C4-2B (cell line): ENCODE measurements around the gene CCIN.

Experiments used
- ZFX ChIP-seq: fragments of 450-650 bp; IDR thresholded peaks from 2 replicates; pipeline ENCODE4 v1.6.1; 2017
- TF ChIP-seq, protein P1 (sequence below): fragments of 450-650 bp; conservative IDR thresholded peaks from 2 replicates; pipeline ENCODE4 v1.5.1; 2017; ENCODE audit warnings: mild to moderate bottlenecking

- TF ChIP-seq, protein P1, sequence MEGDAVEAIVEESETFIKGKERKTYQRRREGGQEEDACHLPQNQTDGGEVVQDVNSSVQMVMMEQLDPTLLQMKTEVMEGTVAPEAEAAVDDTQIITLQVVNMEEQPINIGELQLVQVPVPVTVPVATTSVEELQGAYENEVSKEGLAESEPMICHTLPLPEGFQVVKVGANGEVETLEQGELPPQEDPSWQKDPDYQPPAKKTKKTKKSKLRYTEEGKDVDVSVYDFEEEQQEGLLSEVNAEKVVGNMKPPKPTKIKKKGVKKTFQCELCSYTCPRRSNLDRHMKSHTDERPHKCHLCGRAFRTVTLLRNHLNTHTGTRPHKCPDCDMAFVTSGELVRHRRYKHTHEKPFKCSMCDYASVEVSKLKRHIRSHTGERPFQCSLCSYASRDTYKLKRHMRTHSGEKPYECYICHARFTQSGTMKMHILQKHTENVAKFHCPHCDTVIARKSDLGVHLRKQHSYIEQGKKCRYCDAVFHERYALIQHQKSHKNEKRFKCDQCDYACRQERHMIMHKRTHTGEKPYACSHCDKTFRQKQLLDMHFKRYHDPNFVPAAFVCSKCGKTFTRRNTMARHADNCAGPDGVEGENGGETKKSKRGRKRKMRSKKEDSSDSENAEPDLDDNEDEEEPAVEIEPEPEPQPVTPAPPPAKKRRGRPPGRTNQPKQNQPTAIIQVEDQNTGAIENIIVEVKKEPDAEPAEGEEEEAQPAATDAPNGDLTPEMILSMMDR = no peak
- no peak for TF ChIP-seq ZFX
Observed at GRCh38 chr9:36156116-36156515, 13.1 kb upstream of the CCIN start.
